Stimulated activated CD4-positive, alpha-beta T cell treated with anti-CD3 and anti-CD28 coated beads, TNF-alpha, amount 100 ng/mL, for 24 hours (primary cell): ENCODE data around the gene DOCK2.

Source experiments
- DNase-seq, 3 experiments: peaks; one replicate each; pipeline ENCODE4 v3.0.0-alpha.2; 2020; ENCODE audit warnings: low read depth in 3 of 3

DOCK2 gene

DNA sequence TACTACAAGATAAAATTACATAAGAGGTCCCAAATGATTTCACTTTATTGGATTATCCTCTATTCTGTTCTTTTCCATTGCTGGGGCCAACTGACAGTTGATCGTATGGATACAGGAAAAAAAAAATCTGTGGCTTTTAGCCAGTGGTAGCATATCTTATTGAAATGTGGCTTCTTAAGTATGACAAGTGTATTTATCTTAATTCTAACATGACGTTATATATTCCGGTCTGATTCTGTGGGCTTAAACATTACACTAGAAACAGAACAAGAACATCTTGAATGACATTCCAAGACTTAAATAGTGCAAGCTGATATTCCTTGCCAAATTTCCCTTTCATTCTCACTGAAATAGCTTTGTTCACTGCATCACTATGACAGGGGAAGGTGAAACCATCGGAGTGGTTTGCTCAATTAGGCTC, 225.3 kb downstream of the DOCK2 start:
- DNase-seq = no peak

DNA sequence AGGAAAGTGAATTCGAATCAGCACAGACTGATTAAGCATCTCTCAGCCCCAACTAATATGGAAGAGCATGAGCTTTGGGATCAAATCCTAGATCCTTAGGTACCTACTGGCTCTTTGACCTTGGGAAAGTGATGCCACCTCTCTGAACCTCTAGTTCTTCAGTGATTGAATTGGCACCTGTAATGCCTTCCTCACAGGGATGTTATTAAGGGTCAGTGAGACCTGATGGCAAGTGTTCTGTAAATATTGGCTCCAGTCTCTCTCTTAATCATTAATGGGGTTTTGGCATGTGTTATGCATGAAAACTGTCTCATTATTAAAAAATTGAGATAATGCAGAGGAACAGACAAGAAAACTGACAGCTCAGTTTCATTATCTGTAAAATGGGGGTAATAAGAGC, 227.4 kb downstream of the DOCK2 start:
- no peak for DNase-seq

DNA sequence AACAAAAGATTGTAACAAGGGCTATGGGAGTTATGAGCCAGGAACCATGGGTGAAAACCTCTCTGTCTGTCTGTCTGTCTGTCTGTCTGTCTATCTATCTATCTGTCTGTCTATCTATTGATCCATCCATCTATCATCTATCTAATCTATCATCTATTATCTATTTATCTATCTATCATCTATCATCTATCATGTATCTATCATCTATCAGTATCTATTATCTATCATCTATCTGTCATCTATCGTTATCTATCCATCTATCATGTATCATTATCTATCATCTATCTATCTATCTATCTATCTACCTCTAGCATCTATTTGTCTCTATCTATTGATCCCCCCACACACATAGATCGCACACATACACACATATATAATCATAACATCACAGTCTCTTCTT, 230.3 kb downstream of the DOCK2 start:
- no peak for DNase-seq

DNA sequence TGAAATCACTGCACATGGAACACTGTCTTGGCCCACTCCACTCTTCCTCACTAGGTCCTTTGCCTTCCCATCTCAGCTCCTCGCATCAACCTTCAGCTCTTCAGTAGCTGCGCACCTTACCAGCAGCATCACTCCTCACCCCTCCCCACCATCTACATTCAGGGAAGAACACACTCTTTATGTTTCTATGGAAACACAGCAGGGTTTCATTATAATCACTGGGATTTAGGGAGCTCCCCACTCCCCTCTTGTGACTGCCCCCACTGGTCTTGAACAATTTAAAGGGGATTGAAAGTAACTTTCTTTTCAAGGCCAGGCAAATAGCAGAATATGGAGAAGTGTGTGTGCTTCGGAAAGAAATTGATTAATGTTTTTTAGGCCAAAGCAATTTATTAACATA, 232.0 kb downstream of the DOCK2 start:
- no peak for DNase-seq

- DNase-seq = no peak
These were observed 233.1 kb downstream of the DOCK2 start for GRCh38 chr5:169870211-169870610.

DNA sequence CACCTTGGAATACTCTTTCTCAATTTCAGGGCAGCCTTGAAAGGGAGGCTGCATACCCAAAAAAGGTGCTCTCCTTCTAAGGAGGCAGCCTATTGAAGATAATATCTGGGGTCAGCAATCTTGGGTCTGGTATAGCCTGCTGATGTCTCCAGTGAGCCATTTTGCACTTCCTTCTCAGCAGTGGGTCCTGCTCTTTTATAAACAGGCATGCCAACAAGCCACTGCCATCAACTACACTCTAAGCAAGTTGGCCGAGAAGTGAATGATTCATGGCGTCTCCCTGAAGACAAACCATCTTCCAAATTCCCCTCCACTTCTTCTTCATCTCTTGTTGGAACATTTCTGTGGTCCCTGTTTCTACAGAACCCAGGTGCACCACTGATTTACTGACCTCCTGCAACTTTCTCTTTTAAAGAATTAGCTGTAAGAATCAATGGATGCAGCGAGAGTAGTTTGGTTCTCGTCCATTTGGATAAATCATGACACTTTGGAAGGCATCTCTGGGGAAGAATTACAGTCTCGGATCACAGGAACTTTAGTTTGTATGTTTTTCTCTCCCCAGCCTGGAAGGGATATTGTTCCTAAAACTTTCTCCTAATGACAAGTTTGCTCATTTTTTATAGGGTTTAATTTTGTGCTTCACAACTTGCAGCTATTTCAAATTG, 234.9 kb downstream of the DOCK2 start:
- DNase-seq = no peak

DNA sequence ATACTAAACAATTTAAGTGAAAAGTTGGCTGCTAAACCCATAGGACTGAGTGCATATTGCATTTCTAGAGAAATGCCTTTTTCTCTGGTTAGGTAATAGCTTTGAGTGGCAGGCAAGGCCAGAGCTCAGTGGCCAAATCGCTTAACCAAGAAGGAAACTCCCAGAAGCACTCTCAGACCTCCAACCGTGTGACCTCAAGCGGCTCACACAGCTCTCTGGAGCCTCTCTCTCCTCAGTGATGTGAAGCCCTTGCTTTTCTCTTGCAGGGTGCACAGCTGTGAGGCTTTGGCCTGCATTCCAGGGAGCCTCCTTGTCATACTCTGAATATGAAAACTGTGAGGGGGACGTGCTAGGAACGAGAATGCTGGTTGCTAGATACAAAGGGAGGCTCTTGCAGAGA, 236.6 kb downstream of the DOCK2 start:
- DNase-seq = no peak

DNA sequence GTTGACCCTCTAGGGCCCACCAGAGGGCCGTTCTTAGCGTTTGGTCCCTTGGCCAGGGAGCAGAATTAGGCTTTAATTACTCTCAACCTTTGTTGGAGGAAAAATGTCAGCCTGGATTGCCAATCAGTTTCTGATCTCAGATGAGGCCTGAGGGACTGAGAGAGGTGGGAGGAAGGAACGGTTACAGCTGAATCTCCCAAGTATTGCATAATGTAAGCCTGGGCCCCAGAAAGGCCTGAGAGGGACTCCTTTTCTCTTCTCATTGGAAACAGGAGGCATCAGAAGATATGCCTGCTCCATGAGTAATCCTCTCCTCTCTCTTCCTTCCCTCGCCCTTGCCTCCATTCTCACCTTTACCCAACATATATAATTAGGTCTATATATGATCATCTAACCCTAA, 237.5 kb downstream of the DOCK2 start:
- no peak for DNase-seq

- no peak for DNase-seq
These were observed 238.1 kb downstream of the DOCK2 start for GRCh38 chr5:169875091-169875728.

GRCh38 chr5:169875731-169876130, 238.7 kb downstream of the DOCK2 start:
- no peak for DNase-seq

- no peak for DNase-seq
These were observed 239.3 kb downstream of the DOCK2 start for GRCh38 chr5:169876386-169876785.

DNA sequence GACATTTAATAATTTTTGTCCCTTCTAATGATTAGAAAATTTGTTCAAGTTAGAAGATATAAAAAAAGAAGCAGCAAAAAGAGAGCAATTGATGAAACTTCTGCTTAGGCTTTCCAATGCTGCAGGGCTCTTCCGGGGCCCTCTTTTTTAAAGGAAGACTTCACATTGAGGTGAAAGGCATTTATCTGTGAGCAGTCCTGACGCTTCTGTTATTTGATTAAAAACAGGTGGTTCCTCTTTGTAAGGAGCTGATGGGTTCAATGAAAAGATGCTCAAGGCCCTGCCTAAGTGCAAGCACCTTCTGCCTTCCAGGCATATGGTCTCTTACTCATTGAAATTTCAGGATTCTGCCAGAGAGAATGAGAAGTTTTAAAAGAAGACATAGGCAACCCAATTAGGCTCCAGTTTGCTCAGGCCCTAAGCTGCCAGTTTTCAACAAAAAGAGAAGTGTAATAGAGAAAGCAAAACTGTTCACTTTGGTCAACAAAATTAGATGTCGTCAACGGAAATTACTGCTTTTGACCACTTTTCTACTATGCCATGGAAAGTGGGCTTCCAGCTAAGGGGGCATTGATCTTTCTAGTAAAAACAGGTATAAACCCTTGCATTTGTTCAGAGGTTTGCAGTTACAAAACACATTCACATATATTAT, 243.1 kb downstream of the DOCK2 start:
- no peak for DNase-seq

DNA sequence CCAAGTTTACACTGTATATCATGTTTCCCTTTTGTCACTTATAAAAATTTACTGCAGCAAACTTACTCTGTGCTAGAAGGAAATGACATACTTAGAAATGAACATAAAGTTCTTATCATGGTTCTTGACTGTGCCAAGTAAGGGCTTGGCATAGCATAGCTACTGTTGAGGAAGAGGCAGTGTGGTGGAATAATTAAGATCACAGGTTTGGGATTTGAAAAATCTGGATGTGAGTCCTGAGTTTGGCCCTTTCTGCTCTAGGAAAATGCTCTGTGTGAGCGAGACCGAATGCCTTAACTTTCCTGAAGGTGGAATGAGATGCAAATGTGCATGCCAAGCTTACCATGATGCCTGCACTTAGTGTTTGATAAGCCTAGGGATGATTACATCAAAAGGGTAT, 243.7 kb downstream of the DOCK2 start:
- no peak for DNase-seq

GRCh38 chr5:169881702-169882303, 244.7 kb downstream of the DOCK2 start:
- no peak for DNase-seq

GRCh38 chr5:169886033-169886432, 249.0 kb downstream of the DOCK2 start:
- no peak for DNase-seq

DNA sequence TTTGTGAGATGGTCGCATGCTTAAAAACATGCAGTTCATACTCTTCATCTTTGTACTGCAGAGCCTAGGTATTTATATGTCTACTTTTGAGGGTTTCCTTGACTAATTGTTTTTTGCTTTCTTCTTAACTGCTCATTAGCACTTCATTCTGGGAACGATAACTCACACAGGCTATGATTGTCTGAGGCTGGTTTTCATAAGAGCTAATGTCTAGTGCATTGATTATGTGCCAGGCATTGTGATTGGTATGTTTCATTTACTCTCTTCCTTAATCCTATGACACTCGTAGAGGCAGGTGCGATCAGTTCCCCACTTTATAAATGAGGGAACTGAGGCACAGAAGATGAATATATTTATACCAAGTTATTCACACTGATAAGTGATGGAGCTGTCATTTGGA, 249.6 kb downstream of the DOCK2 start:
- DNase-seq = no peak

DNA sequence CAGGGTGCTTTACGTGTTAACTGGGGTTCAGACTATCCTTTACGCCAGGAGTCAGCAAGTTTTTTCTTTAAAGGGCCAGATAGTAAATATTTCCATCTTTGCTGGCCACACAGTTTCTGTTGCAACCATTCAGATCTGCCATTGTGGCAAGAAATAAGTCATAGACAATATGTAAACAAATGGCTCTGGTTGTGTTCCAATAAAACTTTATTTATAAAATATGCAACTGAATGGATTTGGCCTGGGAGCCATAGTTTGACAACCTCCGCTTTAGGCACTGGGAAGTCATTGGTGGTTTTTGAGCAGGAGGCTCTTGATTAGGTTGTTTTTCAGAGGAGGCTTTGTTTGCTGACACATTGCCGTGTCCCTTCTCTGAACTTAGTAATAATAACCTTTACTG, 252.5 kb downstream of the DOCK2 start:
- no peak for DNase-seq

- DNase-seq = no peak
These were observed 255.9 kb downstream of the DOCK2 start for GRCh38 chr5:169893010-169893409.

- no peak for DNase-seq
These were observed 256.5 kb downstream of the DOCK2 start for GRCh38 chr5:169893571-169893970.

DNA sequence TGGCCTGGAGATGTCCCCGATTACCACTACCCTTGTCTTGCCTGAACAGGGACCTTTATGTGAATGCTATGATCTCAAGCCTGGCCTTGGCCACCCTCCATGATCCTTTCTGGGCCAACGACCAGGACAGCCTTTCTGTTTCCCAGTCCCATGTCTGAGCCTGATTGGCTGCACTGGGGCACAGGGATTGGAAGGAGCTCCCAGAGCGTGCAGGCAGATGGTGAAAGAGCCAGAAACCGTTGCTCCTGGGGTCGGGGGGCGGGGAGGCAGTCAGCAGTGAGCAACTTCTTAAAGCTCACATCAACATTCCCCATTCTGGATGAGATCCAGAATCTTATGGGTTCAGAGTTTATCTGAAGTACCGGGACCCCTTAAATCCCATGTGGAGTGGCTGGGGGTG, 258.9 kb downstream of the DOCK2 start:
- DNase-seq = no peak

GRCh38 chr5:169897481-169897880, 260.4 kb downstream of the DOCK2 start:
- no peak for DNase-seq

- DNase-seq = no peak
These were observed 264.8 kb downstream of the DOCK2 start for GRCh38 chr5:169901896-169902295.

DNA sequence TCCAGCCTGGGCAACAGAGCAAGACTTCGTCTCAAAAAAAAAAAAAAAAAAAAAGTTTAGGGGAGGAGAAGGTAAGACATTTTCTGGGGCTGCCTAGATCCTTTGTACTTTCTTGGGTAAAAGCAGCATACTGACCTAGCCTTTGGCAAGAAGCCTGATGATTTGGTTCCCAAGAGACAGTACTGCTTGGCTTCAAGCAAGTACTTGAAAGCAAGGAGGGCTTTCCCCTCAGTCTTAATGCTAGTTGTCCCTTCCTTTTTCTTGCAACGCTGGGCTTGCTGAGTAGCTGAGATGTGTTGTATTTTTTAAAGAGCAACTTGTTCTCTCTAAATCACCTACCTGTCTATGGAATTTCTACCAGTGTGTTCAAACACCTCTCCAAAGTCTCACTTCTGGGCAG, 267.0 kb downstream of the DOCK2 start:
- DNase-seq = no peak
